Head of caudate nucleus (tissue), 42 donors: ENCODE data around the gene SEC61A1.

Experiments used
- DNase-seq, 42 donors: peaks; one replicate each; pipeline versions ENCODE4 v3.0.0 to v3.0.0-alpha.2; 2020 to 2021; ENCODE audit warnings: mixed read lengths in 7 of 42
- intact Hi-C: fragments of 100-400 bp; cut with DNase I; formaldehyde crosslinking; loops from one replicate; pipeline ENCODE4 v1.15.0; 2022

SEC61A1 gene

GRCh38 chr3:128094295-128095151 is 42.3 kb downstream of the SEC61A1 start:
- intact Hi-C loops: no loop called here
- no peak for DNase-seq

- DNase-seq: peak; percentile 68 to 93 (median 88)
- intact Hi-C loops: no loop called here
Measured at GRCh38 chr3:128095222-128095703, 43.0 kb downstream of the SEC61A1 start.

GRCh38 chr3:128098234-128098633 is 46.0 kb downstream of the SEC61A1 start:
- no peak for DNase-seq
- intact Hi-C loops: no loop called here

- peak in 9 of 42 donors; percentile 11 to 56 (median 39) for DNase-seq
- intact Hi-C loops: no loop called here
Measured at GRCh38 chr3:128100161-128100560, 47.9 kb downstream of the SEC61A1 start.

- no peak for DNase-seq
- intact Hi-C loops: no loop called here
Measured at GRCh38 chr3:128100638-128101037, 48.4 kb downstream of the SEC61A1 start.

- no peak for DNase-seq
- intact Hi-C loops: no loop called here
Measured at GRCh38 chr3:128103136-128103676, 51.0 kb downstream of the SEC61A1 start.

- intact Hi-C loops: no loop called here
- no peak for DNase-seq
Measured at GRCh38 chr3:128107834-128108233, 55.6 kb downstream of the SEC61A1 start.

- intact Hi-C loops: no loop called here
- DNase-seq: no peak
Measured at GRCh38 chr3:128111147-128111546, 58.9 kb downstream of the SEC61A1 start.

GRCh38 chr3:128112357-128112968 is 60.2 kb downstream of the SEC61A1 start:
- peak in 1 of 42 donors; percentile 35 for DNase-seq
- intact Hi-C loops: no loop called here

GRCh38 chr3:128113817-128114794 is 61.9 kb downstream of the SEC61A1 start:
- intact Hi-C loops: no loop called here
- peak in 1 of 42 donors; percentile 14 for DNase-seq
